ENCODE results near the gene FOXN1.

Gene FOXN1

GRCh38 chr17:28499364-28499664, 6.8 kb upstream of the FOXN1 start:
- Mint-ChIP-seq H3K9me3 (no peaks in the 10 kb centered on the region), H3K4me1 (ENCODE audit: low read depth in 2 of 2) (no peaks in the 10 kb centered on the region), H3K27ac (no peak overlapping the region), H3K4me3 (no peak overlapping the region), H3K36me3 (ENCODE audit: insufficient read depth) (no peaks in the 10 kb centered on the region), H3K27me3 (peaks cover 3 to 15% of the 10 kb centered on the region in 2 donors)
- DNase-seq, result no peak
- ATAC-seq (replicated peaks), result no peak

- Mint-ChIP-seq H3K36me3 (ENCODE audit: insufficient read depth) (no peaks in the 10 kb centered on the region), H3K27ac (no peak overlapping the region), H3K27me3 (peaks cover 8 to 20% of the 10 kb centered on the region in 2 donors), H3K9me3 (no peaks in the 10 kb centered on the region), H3K4me1 (ENCODE audit: low read depth in 2 of 2) (no peaks in the 10 kb centered on the region), H3K4me3 (no peak overlapping the region)
- DNase-seq (no peak), ATAC-seq (replicated peaks) (no peak)
These were observed 6.3 kb upstream of the FOXN1 start for GRCh38 chr17:28499684-28500357.

GRCh38 chr17:28500712-28501379, 5.3 kb upstream of the FOXN1 start:
- H3K4me3 Mint-ChIP-seq, result no peak overlapping the region
- ATAC-seq (replicated peaks), result no peak
- H3K27me3 Mint-ChIP-seq, result peaks cover 17 to 25% of the 10 kb centered on the region in 2 donors
- no peaks in the 10 kb centered on the region for H3K4me1 Mint-ChIP-seq (ENCODE audit: low read depth in 2 of 2)
- H3K36me3 Mint-ChIP-seq (ENCODE audit: insufficient read depth), result no peaks in the 10 kb centered on the region
- H3K27ac Mint-ChIP-seq, result no peak overlapping the region
- no peak for DNase-seq
- no peaks in the 10 kb centered on the region for H3K9me3 Mint-ChIP-seq

GRCh38 chr17:28501421-28502284, 4.5 kb upstream of the FOXN1 start:
- ATAC-seq (replicated peaks) (no peak), DNase-seq (no peak)
- Mint-ChIP-seq H3K4me1 (ENCODE audit: low read depth in 2 of 2) (no peaks in the 10 kb centered on the region), H3K9me3 (no peaks in the 10 kb centered on the region), H3K27ac (no peak overlapping the region), H3K36me3 (ENCODE audit: insufficient read depth) (no peaks in the 10 kb centered on the region), H3K27me3 (peaks cover 21 to 25% of the 10 kb centered on the region in 2 donors), H3K4me3 (no peak overlapping the region)

GRCh38 chr17:28503420-28503819, 2.7 kb upstream of the FOXN1 start:
- no peak overlapping the region for H3K27ac Mint-ChIP-seq
- no peak for ATAC-seq (replicated peaks)
- DNase-seq, result no peak
- no peak overlapping the region for H3K4me3 Mint-ChIP-seq
- H3K36me3 Mint-ChIP-seq (ENCODE audit: insufficient read depth), result no peaks in the 10 kb centered on the region
- peaks cover 32 to 43% of the 10 kb centered on the region in 2 donors for H3K27me3 Mint-ChIP-seq
- no peaks in the 10 kb centered on the region for H3K4me1 Mint-ChIP-seq (ENCODE audit: low read depth in 2 of 2)
- H3K9me3 Mint-ChIP-seq, result no peaks in the 10 kb centered on the region

GRCh38 chr17:28506763-28507487, 777 bp downstream of the FOXN1 start:
- Mint-ChIP-seq H3K27ac (no peak overlapping the region), H3K9me3 (no peaks in the 10 kb centered on the region), H3K27me3 (peaks cover 57 to 78% of the 10 kb centered on the region in 2 donors), H3K36me3 (ENCODE audit: insufficient read depth) (peaks cover 3% of the 10 kb centered on the region), H3K4me3 (no peak overlapping the region), H3K4me1 (ENCODE audit: low read depth in 2 of 2) (no peaks in the 10 kb centered on the region)
- DNase-seq, result no peak
- ATAC-seq (replicated peaks), result no peak

- H3K9me3 Mint-ChIP-seq, result no peaks in the 10 kb centered on the region
- H3K27ac Mint-ChIP-seq, result no peak overlapping the region
- peaks cover 3% of the 10 kb centered on the region for H3K36me3 Mint-ChIP-seq (ENCODE audit: insufficient read depth)
- no peak overlapping the region for H3K4me3 Mint-ChIP-seq
- H3K4me1 Mint-ChIP-seq (ENCODE audit: low read depth in 2 of 2), result no peaks in the 10 kb centered on the region
- DNase-seq, result no peak
- H3K27me3 Mint-ChIP-seq, result peaks cover 63 to 85% of the 10 kb centered on the region in 2 donors
- ATAC-seq (replicated peaks), result no peak
These were observed 1.5 kb downstream of the FOXN1 start for GRCh38 chr17:28507567-28508203.

GRCh38 chr17:28508211-28508724, 2.1 kb downstream of the FOXN1 start:
- H3K36me3 Mint-ChIP-seq (ENCODE audit: insufficient read depth), result peaks cover 3% of the 10 kb centered on the region
- no peaks in the 10 kb centered on the region for H3K4me1 Mint-ChIP-seq (ENCODE audit: low read depth in 2 of 2)
- H3K9me3 Mint-ChIP-seq, result no peaks in the 10 kb centered on the region
- no peak for DNase-seq
- no peak overlapping the region for H3K27ac Mint-ChIP-seq
- peaks cover 67 to 91% of the 10 kb centered on the region in 2 donors for H3K27me3 Mint-ChIP-seq
- no peak overlapping the region for H3K4me3 Mint-ChIP-seq
- no peak for ATAC-seq (replicated peaks)

GRCh38 chr17:28509789-28510188, 3.6 kb downstream of the FOXN1 start:
- H3K27me3 Mint-ChIP-seq, result peaks cover 67 to 93% of the 10 kb centered on the region in 2 donors

GRCh38 chr17:28511858-28512461, 5.8 kb downstream of the FOXN1 start:
- peaks cover 52 to 72% of the 10 kb centered on the region in 2 donors for H3K27me3 Mint-ChIP-seq
- H3K27ac Mint-ChIP-seq, result no peak overlapping the region
- no peaks in the 10 kb centered on the region for H3K9me3 Mint-ChIP-seq
- H3K36me3 Mint-ChIP-seq (ENCODE audit: insufficient read depth), result peaks cover 6% of the 10 kb centered on the region
- ATAC-seq (replicated peaks) (no peak), DNase-seq (no peak)
- H3K4me1 Mint-ChIP-seq (ENCODE audit: low read depth in 2 of 2), result no peaks in the 10 kb centered on the region
- H3K4me3 Mint-ChIP-seq, result no peak overlapping the region

More at GRCh38 chr17:28509789-28510188, 3.6 kb downstream of the FOXN1 start:
- H3K9me3 Mint-ChIP-seq, result no peaks in the 10 kb centered on the region
- no peak overlapping the region for H3K27ac Mint-ChIP-seq
- ATAC-seq (replicated peaks) (no peak), DNase-seq (no peak)
- no peak overlapping the region for H3K4me3 Mint-ChIP-seq
- H3K4me1 Mint-ChIP-seq (ENCODE audit: low read depth in 2 of 2), result no peaks in the 10 kb centered on the region
- peaks cover 3% of the 10 kb centered on the region for H3K36me3 Mint-ChIP-seq (ENCODE audit: insufficient read depth)

GRCh38 chr17:28513476-28513875, 7.3 kb downstream of the FOXN1 start:
- no peak for ATAC-seq (replicated peaks)
- Mint-ChIP-seq H3K9me3 (no peaks in the 10 kb centered on the region), H3K36me3 (ENCODE audit: insufficient read depth) (peaks cover 9% of the 10 kb centered on the region), H3K27me3 (peaks cover 42 to 57% of the 10 kb centered on the region in 2 donors), H3K4me1 (ENCODE audit: low read depth in 2 of 2) (no peaks in the 10 kb centered on the region), H3K4me3 (no peak overlapping the region), H3K27ac (no peak overlapping the region)
- DNase-seq, result no peak

- ATAC-seq (replicated peaks) (no peak), DNase-seq (no peak)
- Mint-ChIP-seq H3K9me3 (no peaks in the 10 kb centered on the region), H3K27me3 (peaks cover 35 to 52% of the 10 kb centered on the region in 2 donors), H3K36me3 (ENCODE audit: insufficient read depth) (peaks cover 10% of the 10 kb centered on the region), H3K4me1 (ENCODE audit: low read depth in 2 of 2) (no peaks in the 10 kb centered on the region), H3K27ac (no peak overlapping the region), H3K4me3 (no peak overlapping the region)
These were observed 8.4 kb downstream of the FOXN1 start for GRCh38 chr17:28514561-28515002.
